Glutamatergic neuron (in vitro differentiated cells): ENCODE data around the gene ASPM. TPM values are rescaled to one million over a fixed set of nuclear protein-coding genes. Genes with fewer than 3 reads are reported as not detected.

Experiments used
- DNase-seq: peaks from one replicate; pipeline ENCODE4 v3.0.0; 2022
- H3K27ac Mint-ChIP-seq: one replicate; pipeline ENCODE4 v1.8.0; 2020; ENCODE audit warnings: mild to moderate bottlenecking, mixed read lengths, inconsistent platforms; ENCODE audit not compliant: unreplicated experiment
- H3K27me3 Mint-ChIP-seq: one replicate; pipeline ENCODE4 v1.8.0; 2020; ENCODE audit warnings: mild to moderate bottlenecking, moderate library complexity, mixed read lengths, inconsistent platforms; ENCODE audit not compliant: unreplicated experiment
- H3K36me3 Mint-ChIP-seq: one replicate; pipeline ENCODE4 v1.8.0; 2020; ENCODE audit warnings: mild to moderate bottlenecking, mixed read lengths, inconsistent platforms; ENCODE audit not compliant: unreplicated experiment
- H3K4me1 Mint-ChIP-seq: one replicate; pipeline ENCODE4 v1.8.0; 2020; ENCODE audit warnings: mild to moderate bottlenecking, low read depth, mixed read lengths, inconsistent platforms; ENCODE audit not compliant: unreplicated experiment
- H3K4me3 Mint-ChIP-seq: one replicate; pipeline ENCODE4 v1.8.0; 2020; ENCODE audit warnings: mild to moderate bottlenecking, mixed read lengths, inconsistent platforms; ENCODE audit not compliant: unreplicated experiment
- H3K9me3 Mint-ChIP-seq: one replicate; pipeline ENCODE4 v1.8.0; 2020; ENCODE audit warnings: mild to moderate bottlenecking, moderate library complexity, mixed read lengths, inconsistent platforms; ENCODE audit not compliant: unreplicated experiment
- total RNA-seq: library from RNA; stranded (reverse); fragmentation: NEBNext Ultra II Directional; extraction: Animal tissue kit (Norgen Biotek cat#: 25700); gene quantifications from one replicate; pipeline ENCODE4 v1.2.1, GENCODE V29; 2021; ENCODE audit not compliant: unreplicated experiment
- TF ChIP-seq, protein P1 (sequence below): fragments of 200-600 bp; sonication (generic); IDR thresholded peaks from one replicate; pipeline ENCODE4 v1.5.0; 2021; ENCODE audit not compliant: partially characterized antibody, unreplicated experiment

Gene ASPM
- total RNA-seq, 1 donor from 2014 or later: 5.9 TPM

DNA sequence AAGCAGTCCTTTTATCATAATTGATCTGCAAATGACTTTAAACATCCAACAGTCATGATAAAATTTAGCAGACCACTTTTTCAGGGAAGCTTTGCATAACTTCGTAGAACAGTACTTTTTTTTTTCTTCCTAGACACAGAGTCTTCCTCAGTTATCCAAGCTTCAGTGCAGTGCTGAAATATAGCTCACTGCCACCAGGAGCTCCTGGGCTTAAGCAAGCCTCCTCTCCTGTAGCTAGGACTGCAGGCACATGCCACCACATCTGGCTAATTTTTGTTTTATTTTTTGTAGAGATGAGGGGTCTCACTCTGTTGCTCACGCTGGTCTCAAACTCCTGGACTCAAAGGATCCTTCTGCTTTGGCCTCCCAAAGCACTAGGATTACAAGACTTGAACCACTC is 83.3 kb downstream of the ASPM start:
- no peaks in the 10 kb centered on the region for H3K9me3 Mint-ChIP-seq
- H3K4me3 Mint-ChIP-seq: no peak overlapping the region
- TF ChIP-seq, protein P1, sequence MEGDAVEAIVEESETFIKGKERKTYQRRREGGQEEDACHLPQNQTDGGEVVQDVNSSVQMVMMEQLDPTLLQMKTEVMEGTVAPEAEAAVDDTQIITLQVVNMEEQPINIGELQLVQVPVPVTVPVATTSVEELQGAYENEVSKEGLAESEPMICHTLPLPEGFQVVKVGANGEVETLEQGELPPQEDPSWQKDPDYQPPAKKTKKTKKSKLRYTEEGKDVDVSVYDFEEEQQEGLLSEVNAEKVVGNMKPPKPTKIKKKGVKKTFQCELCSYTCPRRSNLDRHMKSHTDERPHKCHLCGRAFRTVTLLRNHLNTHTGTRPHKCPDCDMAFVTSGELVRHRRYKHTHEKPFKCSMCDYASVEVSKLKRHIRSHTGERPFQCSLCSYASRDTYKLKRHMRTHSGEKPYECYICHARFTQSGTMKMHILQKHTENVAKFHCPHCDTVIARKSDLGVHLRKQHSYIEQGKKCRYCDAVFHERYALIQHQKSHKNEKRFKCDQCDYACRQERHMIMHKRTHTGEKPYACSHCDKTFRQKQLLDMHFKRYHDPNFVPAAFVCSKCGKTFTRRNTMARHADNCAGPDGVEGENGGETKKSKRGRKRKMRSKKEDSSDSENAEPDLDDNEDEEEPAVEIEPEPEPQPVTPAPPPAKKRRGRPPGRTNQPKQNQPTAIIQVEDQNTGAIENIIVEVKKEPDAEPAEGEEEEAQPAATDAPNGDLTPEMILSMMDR: no peak
- no peak for DNase-seq
- no peaks in the 10 kb centered on the region for H3K36me3 Mint-ChIP-seq
- no peaks in the 10 kb centered on the region for H3K4me1 Mint-ChIP-seq
- no peak overlapping the region for H3K27ac Mint-ChIP-seq
- no peaks in the 10 kb centered on the region for H3K27me3 Mint-ChIP-seq

DNA sequence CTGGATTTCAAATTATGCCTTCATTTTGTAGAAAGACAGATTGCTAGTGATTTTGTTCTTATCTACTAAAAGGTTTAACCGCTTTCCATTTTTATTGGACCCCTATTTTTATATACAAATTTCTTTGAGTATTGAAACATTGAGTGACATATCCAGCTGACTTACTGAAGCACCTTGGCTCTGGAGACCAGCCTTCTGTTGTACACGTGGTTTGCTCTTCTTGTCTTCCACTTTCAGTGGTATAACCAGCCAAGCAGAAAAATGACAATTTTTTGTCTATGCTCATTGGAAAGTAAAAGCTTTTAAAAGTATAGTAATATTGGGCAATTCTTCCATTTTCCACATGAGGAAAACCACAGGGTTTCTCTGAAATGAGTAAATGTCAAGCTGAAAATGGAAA is 83.8 kb downstream of the ASPM start:
- H3K4me3 Mint-ChIP-seq: no peak overlapping the region
- no peaks in the 10 kb centered on the region for H3K27me3 Mint-ChIP-seq
- H3K27ac Mint-ChIP-seq: no peak overlapping the region
- H3K4me1 Mint-ChIP-seq: no peaks in the 10 kb centered on the region
- DNase-seq: no peak
- no peaks in the 10 kb centered on the region for H3K9me3 Mint-ChIP-seq
- TF ChIP-seq, protein P1: no peak
- no peaks in the 10 kb centered on the region for H3K36me3 Mint-ChIP-seq

DNA sequence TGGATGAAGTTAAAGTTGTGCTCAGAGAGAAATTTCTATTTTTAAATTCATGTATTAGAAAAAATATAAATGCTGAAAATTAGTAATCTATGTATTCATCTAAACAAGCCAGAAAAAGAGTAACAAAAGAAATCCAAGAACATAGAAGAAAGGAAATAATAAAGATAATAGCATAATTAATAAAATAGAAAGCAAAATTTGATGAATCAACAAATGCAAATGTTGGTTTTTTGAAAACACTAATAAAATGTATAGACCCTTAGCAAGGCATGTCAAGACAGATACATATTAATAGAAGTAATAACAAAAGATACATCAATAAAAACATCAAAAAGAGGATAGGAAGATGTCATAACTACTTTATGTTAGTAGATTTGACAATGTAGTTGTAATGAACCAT is 97.4 kb downstream of the ASPM start:
- no peaks in the 10 kb centered on the region for H3K36me3 Mint-ChIP-seq
- H3K4me1 Mint-ChIP-seq: no peaks in the 10 kb centered on the region
- DNase-seq: no peak
- H3K4me3 Mint-ChIP-seq: no peak overlapping the region
- peaks cover 2% of the 10 kb centered on the region for H3K27me3 Mint-ChIP-seq
- no peak overlapping the region for H3K27ac Mint-ChIP-seq
- H3K9me3 Mint-ChIP-seq: no peaks in the 10 kb centered on the region
- TF ChIP-seq, protein P1: no peak

DNA sequence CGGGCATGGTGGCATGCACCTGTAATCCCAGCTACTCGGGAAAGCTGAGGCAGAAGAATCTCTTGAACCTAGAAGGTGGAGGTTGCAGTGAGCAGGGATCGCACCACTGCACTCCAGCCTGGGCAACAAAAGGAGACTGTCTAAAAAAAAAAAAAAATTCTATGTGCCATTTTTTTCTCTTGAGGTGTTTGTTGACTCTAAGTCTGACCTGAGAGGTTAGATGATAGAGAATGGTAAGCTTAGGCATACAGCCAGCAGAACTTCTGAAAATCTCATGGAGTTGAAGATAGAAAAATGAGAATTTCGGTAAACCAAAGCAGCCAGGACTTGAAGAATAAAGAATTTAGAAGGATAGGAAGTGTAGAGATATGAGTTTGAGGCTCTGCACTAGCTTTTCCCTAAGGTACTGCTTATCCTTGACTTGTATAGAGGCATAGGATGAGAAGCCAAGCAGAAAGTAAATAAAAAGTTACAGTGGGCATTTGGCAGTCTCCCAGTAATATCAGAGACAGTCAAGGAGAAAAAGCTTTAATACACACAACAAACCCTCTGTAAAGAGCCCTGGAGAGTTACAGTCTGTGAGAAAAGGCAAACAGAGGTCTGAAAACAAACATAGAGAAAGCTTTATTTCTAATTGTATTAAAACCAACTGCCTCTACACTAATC is 103.7 kb downstream of the ASPM start:
- Mint-ChIP-seq H3K4me3 (no peak overlapping the region), H3K27me3 (peaks cover 2% of the 10 kb centered on the region), H3K9me3 (no peaks in the 10 kb centered on the region), H3K4me1 (no peaks in the 10 kb centered on the region), H3K36me3 (no peaks in the 10 kb centered on the region), H3K27ac (no peak overlapping the region)
- TF ChIP-seq, protein P1: no peak
- no peak for DNase-seq

DNA sequence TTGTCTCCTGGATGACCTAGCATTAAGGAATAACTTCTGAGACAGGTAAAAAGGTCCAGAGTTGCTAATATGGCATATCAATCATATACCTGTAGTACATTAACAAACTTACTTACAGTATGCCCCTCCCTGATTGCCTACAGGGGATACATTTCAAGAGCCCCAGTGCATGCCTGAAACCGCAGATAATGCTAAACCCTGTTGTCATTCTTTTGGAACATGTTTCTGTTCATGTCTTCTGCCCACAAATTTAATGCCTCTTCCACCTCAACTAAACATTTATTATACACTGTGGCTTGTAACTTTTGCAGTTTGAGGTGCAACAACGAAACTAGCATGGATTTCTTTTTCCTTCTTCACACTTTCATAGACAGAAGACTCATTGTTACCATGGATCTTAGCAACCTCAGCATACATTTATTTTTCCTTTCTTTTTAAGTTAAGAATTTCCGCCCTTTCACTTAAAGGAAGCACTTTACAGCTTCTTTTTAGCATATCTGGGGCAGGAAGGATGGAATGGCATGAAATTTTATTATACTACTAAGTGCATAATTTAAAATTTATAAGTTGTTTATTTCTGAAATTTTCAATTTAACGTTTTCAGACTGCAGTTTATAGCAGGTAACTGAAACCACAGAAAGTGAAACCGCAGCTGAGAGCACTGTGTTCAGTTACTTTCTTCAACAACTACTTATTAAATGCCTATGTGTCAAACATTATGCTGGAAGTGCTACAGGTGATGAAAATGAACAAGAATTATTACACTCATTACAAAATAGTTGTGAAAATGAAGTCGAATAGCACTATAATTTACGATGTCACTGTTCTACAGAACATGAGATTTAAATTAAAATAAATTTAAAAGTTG is 104.7 kb downstream of the ASPM start:
- TF ChIP-seq, protein P1: no peak
- no peak overlapping the region for H3K4me3 Mint-ChIP-seq
- no peaks in the 10 kb centered on the region for H3K4me1 Mint-ChIP-seq
- H3K36me3 Mint-ChIP-seq: no peaks in the 10 kb centered on the region
- no peak overlapping the region for H3K27ac Mint-ChIP-seq
- no peak for DNase-seq
- H3K9me3 Mint-ChIP-seq: no peaks in the 10 kb centered on the region
- peaks cover 2% of the 10 kb centered on the region for H3K27me3 Mint-ChIP-seq
